HFF-Myc (cell line): ENCODE results near the gene MPZL1.
A peak's percentile ranks its signal among the peaks of the same experiment; 100 is the strongest.

Experiments used
- DNase-seq: peaks from one replicate; pipeline ENCODE4 v3.0.0-alpha.2; 2011; ENCODE audit warnings: low read depth; ENCODE audit errors: extremely low read depth
- H3K4me3 ChIP-seq: replicated peaks from 2 replicates; pipeline ENCODE4 v1.5.1; 2011; ENCODE audit warnings: low read depth, mild to moderate bottlenecking, control low read depth, low read length
- TF ChIP-seq, protein P1 (sequence below): IDR thresholded peaks from 2 replicates; pipeline ENCODE4 v1.5.1; 2012; ENCODE audit warnings: mild to moderate bottlenecking, low read depth, low read length, control low read depth; ENCODE audit errors: missing control alignments

MPZL1 gene

DNA sequence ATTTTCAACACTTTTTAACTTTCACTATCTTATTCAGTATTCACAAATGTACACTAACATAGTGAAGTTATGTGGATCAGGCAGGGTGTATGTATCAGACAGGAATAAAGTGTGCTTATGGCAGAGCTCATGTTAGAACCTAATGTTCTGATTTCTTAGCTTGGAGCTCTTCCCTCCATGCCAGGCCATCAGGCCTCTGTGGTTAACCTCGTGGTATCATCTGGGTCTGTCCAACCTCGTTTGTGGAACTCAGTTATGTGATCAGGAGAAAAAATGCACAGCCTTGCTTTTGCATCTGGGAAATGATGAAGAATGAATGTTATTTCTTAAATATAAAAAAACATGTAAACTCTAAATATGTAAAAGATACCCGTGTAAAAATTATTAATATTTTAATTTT lies 86.9 kb downstream of the MPZL1 start:
- TF ChIP-seq, protein P1, sequence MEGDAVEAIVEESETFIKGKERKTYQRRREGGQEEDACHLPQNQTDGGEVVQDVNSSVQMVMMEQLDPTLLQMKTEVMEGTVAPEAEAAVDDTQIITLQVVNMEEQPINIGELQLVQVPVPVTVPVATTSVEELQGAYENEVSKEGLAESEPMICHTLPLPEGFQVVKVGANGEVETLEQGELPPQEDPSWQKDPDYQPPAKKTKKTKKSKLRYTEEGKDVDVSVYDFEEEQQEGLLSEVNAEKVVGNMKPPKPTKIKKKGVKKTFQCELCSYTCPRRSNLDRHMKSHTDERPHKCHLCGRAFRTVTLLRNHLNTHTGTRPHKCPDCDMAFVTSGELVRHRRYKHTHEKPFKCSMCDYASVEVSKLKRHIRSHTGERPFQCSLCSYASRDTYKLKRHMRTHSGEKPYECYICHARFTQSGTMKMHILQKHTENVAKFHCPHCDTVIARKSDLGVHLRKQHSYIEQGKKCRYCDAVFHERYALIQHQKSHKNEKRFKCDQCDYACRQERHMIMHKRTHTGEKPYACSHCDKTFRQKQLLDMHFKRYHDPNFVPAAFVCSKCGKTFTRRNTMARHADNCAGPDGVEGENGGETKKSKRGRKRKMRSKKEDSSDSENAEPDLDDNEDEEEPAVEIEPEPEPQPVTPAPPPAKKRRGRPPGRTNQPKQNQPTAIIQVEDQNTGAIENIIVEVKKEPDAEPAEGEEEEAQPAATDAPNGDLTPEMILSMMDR: no peak
- H3K4me3 ChIP-seq: no peak overlapping the region
- no peak for DNase-seq

DNA sequence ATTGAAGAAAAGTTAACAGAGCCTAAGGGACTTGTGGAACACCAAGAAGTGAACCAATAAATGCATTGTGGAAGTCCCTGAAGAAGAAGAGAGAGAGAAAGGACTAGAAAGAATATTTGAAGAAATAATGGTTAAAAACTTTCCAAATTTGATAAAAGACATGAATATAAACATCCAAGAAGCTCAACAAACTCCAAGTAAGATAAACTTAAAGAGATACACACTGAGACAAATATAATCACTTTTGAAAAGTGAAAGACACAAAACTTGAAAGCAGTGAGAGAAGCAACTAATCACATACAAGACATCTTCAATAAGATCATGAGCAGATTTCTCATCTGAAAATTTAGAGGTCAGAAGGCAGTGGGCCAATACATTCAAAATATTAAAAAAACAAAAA lies 91.2 kb downstream of the MPZL1 start:
- TF ChIP-seq, protein P1: no peak
- DNase-seq: no peak
- no peak overlapping the region for H3K4me3 ChIP-seq

GRCh38 chr1:167815650-167816049 lies 93.9 kb downstream of the MPZL1 start:
- no peak for DNase-seq
- TF ChIP-seq, protein P1: no peak
- H3K4me3 ChIP-seq: no peak overlapping the region

DNA sequence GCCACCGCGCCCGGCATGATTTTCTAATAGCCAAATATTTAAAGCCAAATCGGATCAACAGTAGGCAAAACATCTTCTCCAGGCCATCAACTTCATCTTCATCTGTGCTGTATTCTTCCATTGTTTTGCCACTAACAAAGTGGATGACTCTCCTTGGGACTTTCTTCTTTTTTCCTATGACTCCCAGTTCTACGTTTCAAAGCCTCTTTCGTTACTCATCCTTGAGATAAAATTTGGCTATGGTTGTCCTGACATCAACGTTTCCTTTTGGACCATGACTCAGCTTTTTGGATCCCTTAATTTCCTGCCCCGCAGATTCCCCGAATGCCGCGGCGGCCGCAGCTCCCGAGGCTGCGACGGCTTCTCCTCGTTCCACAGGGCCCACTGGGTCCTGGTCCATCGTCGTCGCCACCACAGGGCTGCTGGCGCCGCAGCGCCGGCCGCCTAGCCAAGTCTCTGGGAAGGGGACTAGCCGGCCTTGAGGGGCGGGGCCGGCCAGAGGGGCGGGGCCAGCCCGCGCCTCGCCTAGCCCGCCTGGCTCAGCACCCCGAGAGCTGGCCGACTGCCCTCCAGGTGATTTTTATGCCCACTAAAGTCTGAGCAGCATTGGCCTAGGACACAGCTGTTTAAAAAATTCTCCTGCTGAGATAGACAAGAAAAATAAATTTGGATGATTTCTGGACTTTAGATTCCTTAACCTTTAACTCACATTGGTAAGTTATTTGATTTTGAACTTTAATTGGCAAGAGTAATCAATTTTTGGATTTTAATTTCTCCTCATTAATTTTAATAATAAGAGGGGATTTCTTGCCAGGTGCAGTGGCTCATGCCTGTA lies 98.3 kb downstream of the MPZL1 start:
- peak; percentile 67 for DNase-seq
- peak overlapping the region; percentile 4 for H3K4me3 ChIP-seq
- TF ChIP-seq, protein P1: no peak

- TF ChIP-seq, protein P1: no peak
- H3K4me3 ChIP-seq: no peak overlapping the region
Measured at GRCh38 chr1:167820684-167821355, 99.0 kb downstream of the MPZL1 start.

DNA sequence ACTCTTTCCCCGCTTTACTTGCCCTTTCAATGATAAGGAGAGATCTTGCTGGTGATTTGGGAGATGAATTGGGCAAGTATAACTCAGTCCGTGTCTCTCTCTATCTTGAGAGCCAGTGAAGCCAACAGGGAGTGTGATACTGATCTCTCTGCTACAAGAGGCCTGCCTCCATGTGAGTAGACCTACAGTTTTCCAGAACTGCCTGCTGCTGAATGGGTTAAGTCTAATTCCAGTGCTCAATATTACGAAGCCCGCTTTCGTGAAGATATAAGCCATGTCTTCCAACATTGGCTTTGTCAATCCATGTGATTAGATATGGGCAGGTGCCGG lies 99.5 kb downstream of the MPZL1 start:
- TF ChIP-seq, protein P1: no peak
- DNase-seq: no peak
- H3K4me3 ChIP-seq: no peak overlapping the region

More at GRCh38 chr1:167820684-167821355, 99.0 kb downstream of the MPZL1 start:
- no peak for DNase-seq
